PC-9 (cell line): ENCODE measurements around the gene CDH13.

Source experiments
- EZH2 ChIP-seq: fragments of 200-600 bp; sonication (generic); IDR thresholded peaks from 2 replicates; pipeline ENCODE4 v1.8.0; 2017; ENCODE audit warnings: antibody characterized with exemption, low read depth
- TF ChIP-seq, protein P1 (sequence below): fragments of 200-600 bp; sonication (generic); conservative IDR thresholded peaks from 2 replicates; pipeline ENCODE4 v1.6.1; 2017; ENCODE audit warnings: mixed run types, antibody characterized with exemption, mild to moderate bottlenecking, moderate library complexity

DNA sequence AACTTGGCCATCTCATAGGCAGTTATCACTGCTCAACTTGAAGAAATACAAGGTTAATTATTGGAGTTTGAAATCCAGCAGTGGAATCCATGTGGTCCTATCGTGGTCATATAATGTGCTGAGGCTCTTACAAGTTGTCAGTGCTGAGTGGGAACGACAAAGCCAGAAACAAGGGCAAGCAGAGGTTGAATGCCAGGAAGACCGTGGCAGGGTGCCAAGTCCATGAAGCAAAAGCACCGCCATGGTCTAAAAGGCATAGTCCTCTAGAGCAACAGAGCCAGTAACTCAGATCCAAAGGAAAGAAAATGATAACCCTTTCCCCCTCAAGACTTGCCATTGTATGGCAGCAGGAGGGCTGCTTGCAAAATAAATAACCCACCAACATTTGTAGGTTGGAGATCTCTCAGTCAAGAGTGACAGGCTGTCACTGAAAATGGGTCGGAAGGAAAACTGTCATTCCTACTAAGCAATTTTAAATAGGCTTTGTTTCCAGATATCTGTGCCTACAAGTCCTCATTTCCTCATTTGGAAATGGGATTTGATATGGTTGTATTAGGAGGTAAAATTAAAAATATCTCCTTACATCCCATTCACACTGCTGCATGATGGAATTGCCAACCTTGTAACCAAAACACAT, 1144.7 kb downstream of the CDH13 start:
- TF ChIP-seq, protein P1, sequence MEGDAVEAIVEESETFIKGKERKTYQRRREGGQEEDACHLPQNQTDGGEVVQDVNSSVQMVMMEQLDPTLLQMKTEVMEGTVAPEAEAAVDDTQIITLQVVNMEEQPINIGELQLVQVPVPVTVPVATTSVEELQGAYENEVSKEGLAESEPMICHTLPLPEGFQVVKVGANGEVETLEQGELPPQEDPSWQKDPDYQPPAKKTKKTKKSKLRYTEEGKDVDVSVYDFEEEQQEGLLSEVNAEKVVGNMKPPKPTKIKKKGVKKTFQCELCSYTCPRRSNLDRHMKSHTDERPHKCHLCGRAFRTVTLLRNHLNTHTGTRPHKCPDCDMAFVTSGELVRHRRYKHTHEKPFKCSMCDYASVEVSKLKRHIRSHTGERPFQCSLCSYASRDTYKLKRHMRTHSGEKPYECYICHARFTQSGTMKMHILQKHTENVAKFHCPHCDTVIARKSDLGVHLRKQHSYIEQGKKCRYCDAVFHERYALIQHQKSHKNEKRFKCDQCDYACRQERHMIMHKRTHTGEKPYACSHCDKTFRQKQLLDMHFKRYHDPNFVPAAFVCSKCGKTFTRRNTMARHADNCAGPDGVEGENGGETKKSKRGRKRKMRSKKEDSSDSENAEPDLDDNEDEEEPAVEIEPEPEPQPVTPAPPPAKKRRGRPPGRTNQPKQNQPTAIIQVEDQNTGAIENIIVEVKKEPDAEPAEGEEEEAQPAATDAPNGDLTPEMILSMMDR, result no peak
- no peak for TF ChIP-seq EZH2
